DND-41 (cell line): Measurements from ENCODE around the gene C9orf78.
A peak's percentile ranks its signal among the peaks of the same experiment; 100 is the strongest.

Source experiments
- ATAC-seq: fragments of 200-7000 bp; cut with Tn5 transposase; 3 replicates; pipeline ENCODE4 v1.9.1; 2021; ENCODE audit warnings: low read depth; ENCODE audit not compliant: insufficient read depth
- DNase-seq: peaks from one replicate; pipeline ENCODE4 v3.0.0-alpha.2; 2020
- H2AFZ ChIP-seq: 2 replicates; pipeline ENCODE4 v1.6.0; 2012; ENCODE audit warnings: low read depth, low read length
- H3K27ac ChIP-seq: 2 replicates; pipeline ENCODE4 v1.5.1; 2012; ENCODE audit warnings: low read length, inconsistent platforms
- H3K27me3 ChIP-seq: fragments of 200-600 bp; sonication (generic); 2 replicates; pipeline ENCODE4 v1.6.0; 2012; ENCODE audit warnings: low read length, mild to moderate bottlenecking, inconsistent platforms; ENCODE audit not compliant: insufficient read depth, poor library complexity
- H3K36me3 ChIP-seq: 2 replicates; pipeline ENCODE4 v1.5.1; 2012; ENCODE audit warnings: low read length, inconsistent platforms; ENCODE audit not compliant: insufficient read depth
- H3K4me1 ChIP-seq: 2 replicates; pipeline ENCODE4 v1.5.1; 2012; ENCODE audit warnings: mild to moderate bottlenecking, low read length; ENCODE audit not compliant: insufficient read depth
- H3K4me2 ChIP-seq: 2 replicates; pipeline ENCODE4 v1.6.0; 2012; ENCODE audit warnings: mild to moderate bottlenecking, moderate library complexity, low read length, inconsistent platforms; ENCODE audit not compliant: insufficient read depth
- H3K4me3 ChIP-seq, 2 experiments: fragments of 200-600 bp in 1 of 2; shearing (Covaris generic) in 1 of 2; 2 replicates each; pipeline ENCODE4 v1.5.1; 2012 to 2016; ENCODE audit warnings: inconsistent platforms in 2 of 2, low read length in 2 of 2, mild to moderate bottlenecking in 2 of 2, low read depth in 1 of 2, moderate library complexity in 1 of 2
- H3K79me2 ChIP-seq: 2 replicates; pipeline ENCODE4 v1.6.0; 2012; ENCODE audit warnings: low read length, inconsistent platforms; ENCODE audit not compliant: insufficient read depth
- H3K9ac ChIP-seq: 2 replicates; pipeline ENCODE4 v1.6.0; 2012; ENCODE audit warnings: low read depth, mild to moderate bottlenecking, inconsistent platforms, low read length, moderate library complexity
- H3K9me3 ChIP-seq: 2 replicates; pipeline ENCODE4 v1.5.1; 2012; ENCODE audit warnings: low read length, moderate library complexity, mild to moderate bottlenecking, inconsistent platforms; ENCODE audit not compliant: insufficient read depth, severe bottlenecking
- H4K20me1 ChIP-seq: 2 replicates; pipeline ENCODE4 v1.6.0; 2012; ENCODE audit warnings: low read length; ENCODE audit not compliant: insufficient read depth
- CTCF ChIP-seq: IDR thresholded peaks from 2 replicates; pipeline ENCODE4 v1.5.1; 2012; ENCODE audit warnings: borderline replicate concordance, low read length, moderate library complexity, mild to moderate bottlenecking; ENCODE audit not compliant: poor library complexity, severe bottlenecking; ENCODE audit errors: extremely low read depth
- EZH2 ChIP-seq: IDR thresholded peaks from 3 replicates; pipeline ENCODE4 v1.6.1; 2012; ENCODE audit warnings: borderline replicate concordance, low read depth, mild to moderate bottlenecking, moderate library complexity, low read length, inconsistent platforms; ENCODE audit not compliant: severe bottlenecking

C9orf78 gene

GRCh38 chr9:129861447-129861827 lies 26.4 kb upstream of the C9orf78 start:
- ATAC-seq (no peak), DNase-seq (no peak)
- no peaks in the 10 kb centered on the region for H3K9me3 ChIP-seq
- peak overlapping the region; percentile 50 for H3K27ac ChIP-seq
- no peak overlapping the region for H3K4me2 ChIP-seq
- H3K36me3 ChIP-seq, result peaks cover 51% of the 10 kb centered on the region
- H3K27me3 ChIP-seq, result no peaks in the 10 kb centered on the region
- peaks cover 46% of the 10 kb centered on the region for H3K4me1 ChIP-seq
- no peaks in the 10 kb centered on the region for H4K20me1 ChIP-seq
- no peak for TF ChIP-seq CTCF
- no peak for TF ChIP-seq EZH2
- no peak overlapping the region for H2AFZ ChIP-seq
- no peak overlapping the region for H3K4me3 ChIP-seq
- no peak overlapping the region for H3K9ac ChIP-seq
- no peaks in the 10 kb centered on the region for H3K79me2 ChIP-seq

GRCh38 chr9:129860653-129861446 lies 25.8 kb upstream of the C9orf78 start:
- DNase-seq, result no peak
- H3K4me2 ChIP-seq, result no peak overlapping the region
- no peak for ATAC-seq

GRCh38 chr9:129858167-129858962 lies 23.3 kb upstream of the C9orf78 start:
- Histone ChIP-seq H4K20me1 (no peaks in the 10 kb centered on the region), H3K36me3 (peaks cover 45% of the 10 kb centered on the region), H3K4me2 (no peak overlapping the region), H3K9me3 (no peaks in the 10 kb centered on the region), H3K79me2 (no peaks in the 10 kb centered on the region), H3K27ac (peak overlapping the region; percentile 39; the same call in 1 of the 2 replicates), H3K4me3 (no peak overlapping the region), H2AFZ (no peak overlapping the region), H3K27me3 (no peaks in the 10 kb centered on the region), H3K4me1 (peaks cover 66% of the 10 kb centered on the region), H3K9ac (no peak overlapping the region)
- TF ChIP-seq EZH2 (no peak), CTCF (no peak)
- no peak for ATAC-seq
- no peak for DNase-seq

More at GRCh38 chr9:129860653-129861446, 25.8 kb upstream of the C9orf78 start:
- no peak for TF ChIP-seq CTCF
- Histone ChIP-seq H3K4me1 (peaks cover 51% of the 10 kb centered on the region), H3K4me3 (no peak overlapping the region), H3K27me3 (no peaks in the 10 kb centered on the region), H3K36me3 (peaks cover 49% of the 10 kb centered on the region), H3K9ac (no peak overlapping the region), H4K20me1 (no peaks in the 10 kb centered on the region), H3K9me3 (no peaks in the 10 kb centered on the region), H3K79me2 (no peaks in the 10 kb centered on the region), H3K27ac (peak overlapping the region; percentile 50), H2AFZ (no peak overlapping the region)
